Frontal cortex (tissue), 4 donors: ENCODE data around the gene TKTL1. TPM values are rescaled to one million over a fixed set of nuclear protein-coding genes. Genes with fewer than 3 reads are reported as not detected.

ENCODE experiments used
- DNase-seq, 2 donors: peaks; one replicate each; pipeline ENCODE4 v3.0.0; 2012; ENCODE audit warnings: low spot score in 2 of 2
- FAIRE-seq: peaks from 2 replicates; lab custom pipeline; 2012; peaks lifted over from hg19 to GRCh38; lab: Jason Lieb, UNC
- total RNA-seq: library from RNA; depleted of rRNA; stranded (reverse); fragments of >200 nt; gene quantifications from one replicate; pipeline ENCODE4 v1.2.3, GENCODE V29; 2014
- donor health status: control.
- donor health status: control.
- donor health status: control.

Gene TKTL1
- total RNA-seq, 1 donor from 2014 or later = 1.6 TPM

DNA sequence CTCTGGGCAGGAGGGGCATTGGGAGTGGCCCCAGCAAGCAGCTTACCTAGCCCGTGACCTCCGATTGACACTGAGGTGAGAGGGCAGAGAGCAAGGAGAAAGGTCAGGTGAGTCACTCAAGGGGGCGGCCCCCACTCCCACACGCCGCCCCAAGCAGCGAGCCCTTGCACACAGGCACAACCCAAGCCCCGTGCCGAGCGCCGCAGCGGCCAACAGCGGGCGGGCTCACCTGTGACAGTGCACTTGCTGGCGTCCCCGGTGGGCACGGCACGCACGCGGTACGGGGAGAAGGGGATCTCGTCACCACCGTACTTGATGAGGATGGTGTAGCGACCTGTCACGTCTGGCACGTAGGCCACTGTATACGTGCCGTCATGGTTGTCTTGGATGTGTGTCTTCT is 61.6 kb downstream of the TKTL1 start:
- DNase-seq = no peak
- no peak for FAIRE-seq

DNA sequence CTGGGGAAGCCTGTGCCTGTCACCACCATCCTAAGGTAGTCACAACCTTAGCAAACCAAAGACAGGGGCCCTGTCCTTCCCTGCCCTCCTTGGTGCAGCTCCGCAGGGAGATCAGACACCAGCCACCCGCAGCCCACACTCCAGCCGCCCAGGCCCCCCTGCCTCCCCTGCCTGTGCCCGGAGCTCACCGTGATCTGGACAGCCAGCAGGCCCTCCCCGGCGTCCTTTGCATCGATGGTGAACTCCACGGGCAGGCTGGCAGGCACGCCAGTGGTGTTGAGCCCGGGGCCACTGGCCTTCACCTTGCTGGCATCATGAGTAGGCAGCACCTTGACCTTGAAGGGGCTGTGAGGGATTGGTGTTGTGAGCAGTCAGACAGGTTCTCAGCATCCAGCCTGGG is 62.4 kb downstream of the TKTL1 start:
- FAIRE-seq = no peak
- no peak for DNase-seq

DNA sequence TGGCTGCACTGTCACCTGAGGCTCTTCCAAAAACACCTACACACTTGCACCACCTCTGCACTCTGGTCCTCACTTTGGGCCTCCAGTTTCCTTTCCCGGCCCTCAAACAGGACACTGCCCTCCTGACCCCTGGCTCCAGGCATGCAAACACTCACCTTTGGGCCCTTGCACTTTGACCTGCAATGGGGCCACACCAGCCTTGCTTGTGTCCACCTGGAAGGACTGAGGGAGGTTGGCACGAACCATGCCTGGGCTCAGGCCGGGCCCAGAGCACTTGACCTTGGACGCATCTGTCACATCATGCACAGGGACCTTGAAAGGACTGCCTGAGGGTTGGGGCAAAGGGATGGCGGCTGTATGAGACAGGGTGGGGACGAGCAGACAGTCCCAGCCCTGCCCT is 63.2 kb downstream of the TKTL1 start:
- DNase-seq (no peak), FAIRE-seq (no peak)

DNA sequence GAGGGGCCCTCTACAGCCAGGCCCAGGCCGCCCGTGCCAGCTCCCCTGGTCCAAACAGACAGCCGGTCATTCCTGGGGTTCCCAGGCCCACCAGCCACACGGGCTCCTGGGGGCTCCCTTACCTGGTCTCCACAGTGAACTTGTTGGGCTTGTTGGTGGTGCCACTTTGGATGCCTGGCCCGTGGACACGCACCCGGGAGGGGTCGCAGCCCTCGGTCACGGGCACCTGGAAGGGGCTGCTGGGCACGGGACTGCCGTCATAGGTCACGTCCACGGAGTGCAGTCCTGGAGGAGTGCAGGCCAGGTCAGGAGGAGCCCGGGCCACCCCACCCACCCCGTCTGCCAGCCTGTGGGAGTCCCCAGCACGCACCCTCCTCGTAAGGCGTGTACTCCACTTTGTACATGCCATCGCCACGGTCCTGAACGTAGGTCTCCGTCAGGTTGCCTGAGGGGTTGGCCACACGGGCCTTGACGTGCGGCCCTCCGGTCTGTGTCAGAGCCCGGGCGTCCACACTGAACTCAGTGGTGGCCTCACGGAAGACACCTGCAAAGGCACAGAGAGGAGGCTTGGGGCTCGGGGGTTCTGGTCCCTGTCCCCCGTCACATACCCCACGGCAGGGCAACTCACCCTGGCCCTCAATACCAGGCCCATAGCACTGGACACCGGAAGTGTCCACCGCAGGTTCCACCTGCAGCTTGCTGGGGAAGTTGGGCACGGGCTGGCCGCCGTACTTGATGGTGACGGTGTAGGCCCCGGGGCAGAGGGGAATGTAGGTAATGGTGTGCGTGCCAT is 64.0 kb downstream of the TKTL1 start:
- FAIRE-seq (no peak), DNase-seq (no peak)

DNA sequence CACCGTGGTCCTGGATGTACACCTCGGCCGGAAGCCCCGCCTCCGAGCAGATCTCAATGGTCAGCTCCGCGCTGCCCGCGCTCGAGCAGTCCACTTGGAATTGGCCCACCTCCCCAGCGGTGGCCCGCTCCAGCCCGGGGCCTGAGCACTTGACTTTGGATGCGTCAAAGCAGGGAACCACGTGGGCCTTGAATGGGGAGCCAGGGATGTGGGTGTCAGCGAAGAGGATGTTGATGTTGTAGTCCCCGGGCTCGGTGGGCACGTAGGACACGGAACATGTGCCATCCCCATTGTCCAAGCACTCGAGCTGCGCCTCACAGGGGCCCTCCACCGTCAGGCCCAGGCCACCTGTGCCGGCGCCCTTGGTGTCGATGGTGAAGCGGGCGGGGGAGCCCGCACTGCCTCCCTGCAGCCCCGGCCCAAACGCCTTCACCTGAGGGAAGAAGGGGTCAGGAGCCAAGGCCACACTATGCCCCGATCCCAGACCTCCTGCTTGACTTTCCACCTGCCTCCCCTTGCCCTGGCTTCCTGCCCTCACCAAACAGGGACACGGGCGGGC is 64.6 kb downstream of the TKTL1 start:
- no peak for DNase-seq
- no peak for FAIRE-seq

DNA sequence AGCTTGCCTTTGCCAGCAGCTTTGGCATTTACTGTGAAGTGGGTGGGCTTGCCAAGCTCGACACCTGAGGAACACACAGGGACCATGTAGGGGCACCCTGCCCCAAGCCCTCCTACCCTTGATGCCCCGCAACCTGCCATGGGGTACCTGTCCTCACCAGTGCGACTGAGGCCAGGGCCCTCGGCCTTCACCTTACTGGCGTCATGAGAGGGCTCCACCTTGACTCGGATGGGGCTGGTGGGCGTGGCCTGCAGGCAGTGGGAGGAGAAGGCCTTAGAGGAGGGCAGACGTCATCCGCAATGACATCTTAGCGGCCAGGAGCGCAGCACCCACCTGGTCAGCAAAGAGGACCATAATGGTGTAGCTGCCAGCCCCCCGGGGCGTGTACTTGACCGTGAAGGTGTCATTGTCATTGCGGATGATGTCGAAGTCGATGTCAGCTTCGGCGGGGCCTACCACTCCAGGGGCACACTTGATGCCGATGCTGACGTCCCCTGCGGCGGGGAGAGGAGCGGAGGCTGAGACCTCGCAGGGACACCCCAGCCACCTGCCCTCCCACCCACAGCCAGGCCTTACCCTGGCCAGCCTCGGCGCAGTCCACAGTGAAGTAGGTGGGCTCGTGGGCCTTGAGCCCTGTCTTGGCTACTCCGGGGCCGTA is 66.6 kb downstream of the TKTL1 start:
- no peak for FAIRE-seq
- DNase-seq = no peak

DNA sequence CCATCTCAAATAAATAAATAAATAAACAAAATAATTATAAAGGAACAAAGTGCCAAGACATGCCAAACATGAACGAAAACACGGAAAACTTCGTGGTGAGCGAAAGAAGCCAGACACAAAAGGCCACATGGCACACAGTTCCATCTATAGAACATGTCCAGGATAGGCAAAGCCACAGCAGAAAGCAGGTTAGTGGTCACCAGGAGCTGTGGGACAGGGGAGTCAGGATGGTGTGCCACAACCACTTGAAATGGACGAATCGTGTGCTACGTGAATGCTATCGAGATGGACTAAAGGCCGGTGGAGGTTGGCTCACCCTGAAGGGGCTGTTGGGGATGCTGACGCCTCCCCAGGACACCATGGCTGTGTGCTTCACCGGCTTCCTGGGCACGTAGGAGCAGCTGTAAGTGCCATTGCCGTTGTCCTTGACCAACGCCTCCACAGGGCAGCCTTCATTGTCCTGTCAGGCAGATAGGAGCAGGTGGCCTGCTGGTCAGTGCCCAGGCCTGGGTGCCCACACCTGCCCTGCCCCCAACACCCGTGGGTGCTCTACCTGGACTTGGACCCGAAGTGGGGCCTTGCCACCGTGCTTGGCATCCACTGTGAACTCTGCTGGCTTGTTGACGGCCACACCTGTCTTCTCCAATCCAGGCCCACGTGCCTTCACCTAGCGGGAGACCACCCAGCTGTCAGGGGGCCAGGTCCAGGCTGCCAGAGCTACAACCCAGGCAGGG is 68.3 kb downstream of the TKTL1 start:
- DNase-seq = no peak
- FAIRE-seq = no peak

DNA sequence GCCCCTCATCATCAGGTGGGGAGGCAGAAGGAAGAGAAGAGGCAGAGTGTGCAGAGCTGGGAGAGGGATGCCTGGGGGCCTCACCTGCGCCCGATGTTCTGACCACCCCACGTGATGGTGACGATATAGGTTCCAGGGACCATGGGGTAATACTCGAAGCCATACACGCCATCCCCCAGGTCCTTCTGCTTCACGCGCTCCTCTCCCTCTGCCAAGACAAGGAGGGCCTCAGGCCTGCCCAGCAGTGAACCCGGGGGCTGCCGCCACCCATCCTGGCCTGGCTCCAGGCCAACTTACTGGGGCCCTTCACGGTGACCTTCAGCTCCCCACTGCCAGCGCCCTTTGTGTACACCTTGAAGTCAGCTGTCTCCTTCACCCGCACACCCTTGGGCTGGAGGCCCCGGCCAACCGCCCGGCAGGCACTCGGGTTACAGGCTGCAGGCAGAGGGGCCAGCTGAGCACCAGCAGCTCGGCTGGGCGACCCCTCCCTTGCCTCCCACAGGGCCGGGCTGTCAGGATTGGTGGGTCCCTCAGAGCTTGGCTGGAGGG is 69.5 kb downstream of the TKTL1 start:
- DNase-seq (no peak), FAIRE-seq (no peak)

DNA sequence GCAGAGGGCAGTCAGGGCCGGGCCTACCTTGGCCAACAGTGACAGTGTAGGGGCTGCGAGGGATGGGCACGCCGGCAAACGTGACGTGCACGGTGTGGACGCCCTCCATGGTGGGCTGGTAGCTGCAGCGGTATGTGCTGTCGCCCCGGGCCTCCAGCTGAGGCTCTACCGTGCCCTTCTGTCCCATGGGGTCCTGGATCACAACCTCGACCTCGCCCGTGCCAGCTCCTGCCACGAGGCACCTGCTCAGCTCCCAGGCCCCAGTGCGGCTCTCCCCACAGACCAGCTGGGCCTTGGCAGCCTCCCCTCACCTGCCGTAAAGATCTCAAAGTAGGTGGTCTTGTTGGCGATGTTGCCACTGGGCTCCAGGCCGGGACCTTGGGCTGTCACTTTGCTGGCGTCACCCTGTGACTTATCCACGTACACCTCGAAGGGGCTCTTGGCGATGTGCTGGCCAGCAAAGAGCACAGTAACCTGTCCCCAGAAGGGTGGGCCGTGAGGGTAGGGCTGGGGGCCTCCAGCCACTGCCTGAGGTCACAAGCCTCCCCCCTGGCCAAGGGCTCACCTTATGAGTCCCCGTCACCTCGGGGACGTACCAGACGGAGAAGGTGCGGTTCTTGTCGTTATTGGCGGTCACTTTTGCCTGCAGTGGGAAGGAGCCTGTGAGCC is 70.5 kb downstream of the TKTL1 start:
- DNase-seq (no peak), FAIRE-seq (no peak)

DNA sequence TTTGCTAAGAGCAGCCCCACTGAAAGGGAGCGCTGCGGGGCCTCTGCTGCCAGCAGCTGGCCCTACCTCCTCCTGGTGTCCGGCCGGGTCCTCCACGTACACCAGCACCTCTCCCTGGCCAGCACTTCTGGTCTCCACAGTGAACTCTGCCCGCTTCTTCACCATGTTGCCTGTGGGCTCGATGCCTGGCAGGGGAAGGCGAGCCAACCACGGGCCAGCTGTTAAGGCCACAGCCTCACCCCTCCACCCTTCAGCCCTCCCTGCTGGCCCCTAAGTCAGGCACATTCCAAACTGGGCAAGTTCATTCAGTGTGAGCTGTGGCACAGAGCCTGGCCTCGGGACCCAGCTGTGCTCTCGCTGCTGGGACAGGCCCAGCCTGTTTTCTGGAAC is 71.1 kb downstream of the TKTL1 start:
- peak in 1 of 2 donors; percentile 40 for DNase-seq
- FAIRE-seq = no peak

DNA sequence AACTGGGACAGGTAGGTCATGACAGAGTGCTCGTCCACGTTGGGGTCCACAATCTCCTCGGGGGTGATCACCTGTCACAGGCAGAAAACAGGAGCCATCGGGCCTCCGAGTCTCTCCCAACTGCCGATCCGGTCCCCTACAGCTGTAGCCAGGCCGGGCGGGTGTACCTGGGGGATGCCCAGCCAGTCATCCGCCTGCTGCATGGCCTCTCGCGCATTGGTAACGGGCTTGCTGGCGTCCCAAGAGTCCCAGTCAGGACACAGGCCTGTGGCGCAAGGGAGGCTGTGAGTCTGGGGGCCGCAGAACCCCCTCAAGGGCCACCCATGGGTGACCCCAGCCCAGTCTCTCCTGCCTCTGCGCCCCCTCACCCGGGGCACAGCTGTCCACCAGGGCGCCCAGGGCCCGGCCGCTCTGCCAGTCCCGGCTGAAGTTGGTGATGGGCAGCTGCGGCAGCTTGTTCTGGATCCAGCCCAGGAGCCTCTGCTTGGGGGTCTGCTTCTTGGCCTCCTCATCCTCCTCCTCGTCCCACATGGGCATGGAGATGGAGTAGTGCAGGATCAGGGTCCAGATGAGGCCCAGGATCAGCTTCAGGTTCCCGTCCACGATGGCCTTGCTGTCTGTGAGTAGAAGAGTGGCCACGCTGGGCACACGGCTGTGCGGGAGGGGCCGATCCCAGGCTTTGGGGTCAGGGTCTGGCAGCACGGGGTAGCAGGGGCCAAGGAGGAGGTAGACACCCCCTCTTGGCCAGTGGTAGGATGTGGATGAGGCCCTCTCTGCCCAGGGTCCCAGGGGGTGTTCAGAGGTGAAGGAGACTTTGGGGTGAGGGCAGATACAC is 72.1 kb downstream of the TKTL1 start:
- FAIRE-seq = no peak
- DNase-seq = no peak

DNA sequence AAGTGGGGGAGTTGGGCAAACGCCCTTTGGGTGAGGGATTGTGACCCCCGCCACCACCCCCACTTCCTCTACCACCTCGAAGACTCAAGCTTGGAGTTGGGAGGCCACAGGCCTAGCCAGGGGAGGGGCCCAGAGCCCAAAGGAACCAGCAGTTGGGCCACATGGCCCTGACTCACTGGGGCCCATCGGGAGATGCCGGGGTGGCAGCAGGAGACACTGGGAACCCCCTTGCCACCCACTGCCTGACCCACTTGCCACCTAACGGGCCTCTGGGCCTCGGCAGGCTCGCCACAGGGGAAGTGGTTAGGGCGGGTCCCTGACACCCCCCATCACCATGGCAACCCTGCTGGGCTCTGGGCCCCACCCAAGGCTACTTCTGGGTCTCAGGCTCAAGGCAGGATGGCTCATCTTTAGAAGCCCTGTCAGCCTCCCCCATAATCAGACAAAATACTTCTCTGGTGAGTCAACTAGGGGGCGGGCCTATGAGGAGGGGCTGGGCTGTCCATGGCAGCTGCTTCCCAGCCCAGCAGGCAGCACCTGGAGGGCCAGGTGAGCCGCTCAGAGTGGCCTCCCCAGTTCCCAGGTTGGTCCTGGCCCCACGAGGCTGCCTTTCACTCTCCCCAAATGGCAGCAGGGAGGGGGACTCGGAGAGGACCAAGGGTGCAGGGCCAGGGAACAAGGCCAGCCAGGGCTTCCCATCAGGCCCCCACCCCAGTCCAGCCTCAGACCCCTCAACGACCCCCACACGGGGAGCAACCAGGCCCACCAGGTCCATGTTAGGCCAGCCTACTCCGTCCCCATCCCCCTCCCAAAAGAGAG is 73.2 kb downstream of the TKTL1 start:
- FAIRE-seq (no peak), DNase-seq (no peak)

DNA sequence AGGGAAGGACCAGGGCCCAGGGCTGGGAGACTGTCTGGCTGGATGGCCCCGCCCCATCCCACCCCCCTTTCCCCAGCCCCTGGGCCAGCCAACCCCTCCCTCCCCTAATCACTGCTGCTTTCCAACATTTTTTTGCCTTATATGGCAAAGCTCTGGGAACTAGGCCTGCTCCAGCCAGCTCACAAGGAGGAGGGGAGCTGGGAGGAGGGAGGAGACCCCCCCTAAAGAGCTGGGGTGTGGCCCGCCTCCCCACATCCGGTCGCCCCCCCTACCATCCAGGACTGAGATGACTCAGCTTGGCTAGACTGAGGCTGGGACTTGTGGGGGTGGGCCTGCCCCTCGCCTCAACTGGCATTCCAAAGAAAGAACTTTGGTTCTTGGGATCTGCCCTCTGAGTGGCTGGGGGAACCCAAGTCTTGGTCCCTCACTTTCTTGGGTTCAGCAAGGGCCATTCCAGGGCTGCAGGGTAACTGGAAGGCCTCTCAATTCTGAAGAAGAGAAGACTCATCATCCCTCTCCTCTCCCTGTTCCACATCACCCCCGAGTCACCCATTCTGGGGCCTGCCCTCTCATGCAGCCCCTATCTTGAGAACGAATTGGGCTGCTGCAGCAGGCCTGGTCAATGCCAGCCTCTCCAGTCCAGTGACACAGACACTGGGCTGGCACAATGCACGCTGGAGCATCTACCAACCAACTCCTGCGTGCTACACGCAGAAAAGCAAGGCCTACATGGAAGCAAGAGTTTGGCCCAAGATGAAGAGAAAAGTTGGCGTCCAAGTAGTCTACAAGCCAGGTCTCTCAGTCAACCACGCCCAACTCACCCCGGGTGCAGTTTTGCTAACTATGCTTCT is 74.1 kb downstream of the TKTL1 start:
- FAIRE-seq (no peak), DNase-seq (peak; percentile 63 to 73)

DNA sequence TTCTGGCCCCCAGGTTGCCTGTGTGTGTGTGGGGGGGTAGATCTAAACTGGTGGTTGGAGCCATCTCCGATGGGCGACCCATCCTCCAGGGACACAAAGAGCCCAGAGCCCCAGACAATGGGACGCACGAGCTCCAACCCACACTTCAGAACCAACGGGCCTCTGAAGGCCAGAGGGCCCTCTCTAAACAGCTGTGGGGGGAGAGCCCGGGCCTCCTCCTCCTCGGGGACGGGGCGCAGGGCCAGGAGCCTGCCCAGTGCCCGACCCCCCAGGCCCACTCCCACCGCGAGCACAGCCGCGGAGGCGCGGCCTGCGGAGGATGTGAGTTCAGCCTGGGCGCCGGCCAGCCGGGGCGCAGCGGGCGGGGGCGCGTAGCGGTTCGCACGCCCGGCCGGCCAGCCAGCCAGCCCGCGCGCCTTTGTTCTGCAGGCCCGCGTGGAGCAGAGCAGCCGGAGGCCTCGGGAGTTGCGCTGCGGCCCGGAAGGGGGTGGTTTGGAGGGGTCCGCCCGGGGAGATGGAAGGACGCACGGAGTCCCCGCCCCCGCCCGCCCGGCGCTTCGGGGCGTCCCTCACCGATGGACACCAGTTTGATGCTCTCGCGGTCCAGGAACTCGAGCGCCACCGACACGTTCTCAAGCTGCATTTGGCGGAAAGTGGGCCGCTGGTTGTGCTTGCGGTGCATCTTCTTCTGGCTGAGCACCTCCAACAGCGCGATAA is 74.9 kb downstream of the TKTL1 start:
- peak in 1 of 2 donors; percentile 57 for DNase-seq
- no peak for FAIRE-seq

DNA sequence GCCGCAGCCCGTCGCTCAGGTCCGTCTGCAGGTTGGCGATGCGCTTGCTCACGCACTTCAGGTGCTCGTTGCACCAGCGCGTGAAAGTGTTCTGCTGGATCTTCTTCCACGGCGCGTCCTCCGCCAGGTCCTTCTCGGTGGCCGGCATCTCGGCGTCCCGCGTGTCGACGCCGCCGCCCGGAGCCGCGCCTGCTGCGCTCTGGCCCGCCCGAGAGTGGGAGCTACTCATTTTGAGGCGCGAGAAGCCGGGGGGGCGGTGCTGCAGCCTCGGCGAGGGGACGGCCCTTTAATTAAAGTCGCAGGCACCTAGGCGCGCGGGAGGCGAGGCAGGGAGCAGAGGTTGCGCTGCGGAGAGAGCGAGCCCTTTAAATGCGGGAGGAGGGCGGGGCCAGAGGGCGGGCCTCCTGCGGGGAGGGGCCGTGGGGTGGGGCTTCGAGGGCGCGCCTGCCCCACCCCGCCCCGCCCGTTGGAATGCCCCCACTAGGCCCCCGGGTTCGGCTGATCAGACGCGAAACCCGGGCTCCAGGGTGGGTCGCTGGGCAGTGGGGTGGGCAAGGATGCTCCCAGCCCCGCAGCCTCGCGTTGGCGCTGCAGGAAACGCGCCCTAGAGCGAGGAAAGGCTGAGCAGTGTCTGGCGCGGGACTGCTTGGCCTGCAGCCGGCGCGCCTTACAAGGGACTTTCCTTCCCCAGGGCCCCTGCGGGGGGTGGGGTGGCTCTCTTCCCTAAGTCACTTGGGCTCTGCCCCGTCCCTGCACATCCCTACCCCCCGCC is 75.6 kb downstream of the TKTL1 start:
- DNase-seq = peak; percentile 80 to 92
- FAIRE-seq = no peak

DNA sequence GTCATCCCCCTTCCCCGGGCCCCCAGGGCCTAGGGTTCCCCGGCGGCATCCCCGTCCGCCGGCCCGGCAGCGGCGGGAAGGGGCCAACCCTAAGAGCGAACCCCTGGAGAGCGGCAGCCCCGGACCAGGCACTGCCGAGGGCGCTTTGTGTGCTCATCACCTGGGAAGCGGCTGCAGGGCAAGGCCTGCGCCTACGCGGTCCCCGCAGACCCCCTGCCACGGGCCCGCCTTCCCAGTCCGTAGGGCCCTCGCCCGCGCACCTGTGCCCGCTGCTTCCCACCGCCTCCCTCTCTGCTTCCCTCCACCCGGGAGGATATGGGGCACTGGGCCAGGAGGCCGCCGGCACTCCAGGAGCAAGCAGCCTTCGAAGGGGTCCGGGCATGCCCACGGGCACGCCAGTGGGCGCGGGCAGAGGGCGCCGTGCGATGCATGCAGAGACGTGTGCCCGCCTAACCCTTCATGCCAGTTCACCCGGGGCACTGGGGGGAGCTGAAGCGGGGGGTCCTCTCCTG is 76.2 kb downstream of the TKTL1 start:
- no peak for FAIRE-seq

More for the DNA sequence above, 76.2 kb downstream of the TKTL1 start:
- no peak for DNase-seq
